EL (cell line): ENCODE measurements around the gene ZNF529.
"Not testable (repeated sequence)": the region's sequence is repeated elsewhere in the genome, so short reads cannot be mapped to it uniquely, and the experiment has no call there.

Experiments used
- DNase-seq: peaks from one replicate; pipeline ENCODE4 v3.0.0-alpha.2; 2016

Gene ZNF529

GRCh38 chr19:36573020-36573894, at the start of gene ZNF529:
Gene ZNF529, minus strand, starts transcription at chr19:36573292. Its CDS starts 946 bp downstream, at chr19:36572346.
- DNase-seq: peak; percentile 90

- DNase-seq: no peak
These were observed 32.9 kb upstream of the ZNF529 start for GRCh38 chr19:36605877-36606478.

- peak; percentile 70 for DNase-seq
These were observed 32.2 kb upstream of the ZNF529 start, which contains the start of gene ZNF382 for GRCh38 chr19:36605101-36605876. Gene ZNF382, plus strand, starts transcription at chr19:36605313. Its CDS starts 4,602 bp downstream, at chr19:36609915.

- peak; percentile 63 for DNase-seq
These were observed 31.6 kb upstream of the ZNF529 start for GRCh38 chr19:36604656-36605100.

GRCh38 chr19:36602681-36603080, 29.6 kb upstream of the ZNF529 start:
- not testable (repeated sequence) for DNase-seq

GRCh38 chr19:36579255-36579654, 6.2 kb upstream of the ZNF529 start:
- DNase-seq: no peak

GRCh38 chr19:36577271-36577996, 4.3 kb upstream of the ZNF529 start:
- peak; percentile 11 for DNase-seq

- DNase-seq: no peak
These were observed 1.6 kb upstream of the ZNF529 start for GRCh38 chr19:36574741-36575140.

GRCh38 chr19:36573895-36574720, 1.0 kb upstream of the ZNF529 start:
- no peak for DNase-seq

GRCh38 chr19:36572593-36573019, 486 bp downstream of the ZNF529 start:
- DNase-seq: no peak

GRCh38 chr19:36564391-36564790, 8.7 kb downstream of the ZNF529 start:
- DNase-seq: no peak

GRCh38 chr19:36547001-36547732, 25.9 kb downstream of the ZNF529 start:
- peak; percentile 7 for DNase-seq

- DNase-seq: peak; percentile 11
These were observed 44.1 kb downstream of the ZNF529 start for GRCh38 chr19:36528921-36529518.

GRCh38 chr19:36528194-36528920, 44.7 kb downstream of the ZNF529 start, which contains the start of gene ZNF260:
Gene ZNF260, minus strand, starts transcription at chr19:36528271. Its CDS starts 13,033 bp downstream, at chr19:36515238.
- DNase-seq: peak; percentile 97

GRCh38 chr19:36527873-36528193, 45.3 kb downstream of the ZNF529 start:
- DNase-seq: no peak

GRCh38 chr19:36527341-36527740, 45.8 kb downstream of the ZNF529 start:
- DNase-seq: peak; percentile 7

- peak; percentile 1 for DNase-seq
These were observed 46.5 kb downstream of the ZNF529 start for GRCh38 chr19:36526581-36526980.

GRCh38 chr19:36524617-36525016, 48.5 kb downstream of the ZNF529 start:
- DNase-seq: no peak

GRCh38 chr19:36514012-36514612, 59.0 kb downstream of the ZNF529 start:
- no peak for DNase-seq
